HuH-7.5 (cell line): ENCODE measurements around the gene PTPRN2.

Experiments used
- DNase-seq: peaks from one replicate; pipeline ENCODE4 v3.0.0; 2011; ENCODE audit warnings: low spot score

Gene PTPRN2

GRCh38 chr7:157529768-157530560 lies 1057.7 kb downstream of the PTPRN2 start:
- DNase-seq, result no peak

- no peak for DNase-seq
These were observed 1058.8 kb downstream of the PTPRN2 start for GRCh38 chr7:157528785-157529341.

GRCh38 chr7:157527686-157528085 lies 1059.9 kb downstream of the PTPRN2 start:
- DNase-seq, result no peak

- no peak for DNase-seq
These were observed 1060.5 kb downstream of the PTPRN2 start for GRCh38 chr7:157526913-157527634.

- no peak for DNase-seq
These were observed 1061.4 kb downstream of the PTPRN2 start for GRCh38 chr7:157526005-157526912.

GRCh38 chr7:157525491-157525915 lies 1062.1 kb downstream of the PTPRN2 start:
- no peak for DNase-seq

GRCh38 chr7:157524731-157525130 lies 1062.9 kb downstream of the PTPRN2 start:
- no peak for DNase-seq

GRCh38 chr7:157523766-157524421 lies 1063.7 kb downstream of the PTPRN2 start:
- DNase-seq, result no peak

GRCh38 chr7:157523371-157523765 lies 1064.3 kb downstream of the PTPRN2 start:
- no peak for DNase-seq

- DNase-seq, result no peak
These were observed 1064.7 kb downstream of the PTPRN2 start for GRCh38 chr7:157522954-157523353.

GRCh38 chr7:157522189-157522588 lies 1065.4 kb downstream of the PTPRN2 start:
- no peak for DNase-seq

GRCh38 chr7:157521752-157522151 lies 1065.9 kb downstream of the PTPRN2 start:
- DNase-seq, result no peak

GRCh38 chr7:157521061-157521731 lies 1066.4 kb downstream of the PTPRN2 start:
- no peak for DNase-seq

GRCh38 chr7:157520249-157520648 lies 1067.4 kb downstream of the PTPRN2 start:
- DNase-seq, result no peak

- no peak for DNase-seq
These were observed 1067.8 kb downstream of the PTPRN2 start for GRCh38 chr7:157519798-157520244.

- no peak for DNase-seq
These were observed 1068.4 kb downstream of the PTPRN2 start for GRCh38 chr7:157519246-157519645.

- DNase-seq, result no peak
These were observed 1069.0 kb downstream of the PTPRN2 start for GRCh38 chr7:157518514-157519175.

- no peak for DNase-seq
These were observed 1069.7 kb downstream of the PTPRN2 start for GRCh38 chr7:157517782-157518513.
